T-helper 1 cell treated with Interleukin-12 subunit alpha and Interleukin-12 subunit beta and Interleukin-4 antibody, amounts not matched to agents 30 μg/mL and 1 μg/mL, for 36 hours (primary cell): ENCODE results near the gene PACSIN3.
"Not testable (repeated sequence)": the region's sequence is repeated elsewhere in the genome, so short reads cannot be mapped to it uniquely, and the experiment has no call there.

Experiments
- H3K27ac Mint-ChIP-seq: one replicate; pipeline ENCODE4 v1.8.0; 2021; ENCODE audit warnings: mild to moderate bottlenecking, mixed read lengths
- H3K27me3 Mint-ChIP-seq: one replicate; pipeline ENCODE4 v1.8.0; 2021; ENCODE audit warnings: low read depth, mixed read lengths
- H3K36me3 Mint-ChIP-seq: one replicate; pipeline ENCODE4 v1.8.0; 2021; ENCODE audit warnings: low read depth, mixed read lengths
- H3K4me1 Mint-ChIP-seq: one replicate; pipeline ENCODE4 v1.8.0; 2021; ENCODE audit warnings: low read depth, mixed read lengths
- H3K4me3 Mint-ChIP-seq: one replicate; pipeline ENCODE4 v1.8.0; 2021; ENCODE audit warnings: mild to moderate bottlenecking, moderate library complexity, mixed read lengths
- H3K9me3 Mint-ChIP-seq: one replicate; pipeline ENCODE4 v1.8.0; 2021; ENCODE audit warnings: mixed read lengths

PACSIN3 gene

DNA sequence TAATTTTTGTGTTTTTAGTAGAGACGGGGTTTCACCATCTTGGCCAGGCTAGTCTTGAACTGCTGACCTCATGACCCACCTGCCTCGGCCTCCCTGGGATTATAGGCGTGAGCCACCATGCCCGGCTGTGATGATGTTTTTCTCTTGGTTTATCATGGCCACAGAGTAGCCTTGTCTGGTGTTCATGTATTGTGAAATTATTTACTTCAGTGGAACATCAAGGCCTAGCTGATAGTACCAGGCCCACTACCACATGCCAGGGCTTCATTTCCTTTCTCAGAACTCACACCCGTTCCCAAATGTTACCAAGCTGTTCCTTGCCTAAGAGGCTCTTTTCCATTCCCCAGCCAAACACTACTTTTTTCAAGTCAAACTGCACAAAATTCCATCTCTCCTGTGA lies 22.4 kb upstream of the PACSIN3 start:
- Mint-ChIP-seq H3K36me3 (no peaks in the 10 kb centered on the region), H3K4me3 (no peak overlapping the region)

DNA sequence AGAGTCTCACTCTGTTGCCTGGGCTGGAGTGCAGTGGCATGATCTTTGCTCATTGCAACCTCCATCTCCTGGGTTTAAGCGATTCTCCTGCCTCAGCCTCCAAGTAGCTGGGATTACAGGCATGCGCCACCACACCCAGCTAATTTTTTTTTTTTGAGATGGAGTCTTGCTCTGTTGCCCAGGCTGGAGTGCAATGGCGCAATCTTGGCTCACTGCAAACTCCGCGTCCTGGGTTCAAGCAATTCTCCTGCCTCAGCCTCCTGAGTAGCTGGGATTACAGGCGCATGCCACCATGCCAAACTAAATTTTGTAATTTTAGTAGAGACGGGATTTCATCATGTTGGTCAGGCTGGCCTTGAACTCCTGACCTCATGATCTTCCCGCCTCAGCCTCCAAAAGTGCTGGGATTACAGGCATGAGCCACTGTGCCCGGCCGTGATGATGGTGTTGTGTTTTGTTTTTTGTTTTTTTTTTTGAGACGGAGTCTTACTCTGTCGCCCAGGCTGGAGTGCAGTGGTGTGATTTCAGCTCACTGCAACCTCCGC lies 21.8 kb upstream of the PACSIN3 start:
- H3K27ac Mint-ChIP-seq, H3K27me3 Mint-ChIP-seq, H3K9me3 Mint-ChIP-seq, H3K36me3 Mint-ChIP-seq, H3K4me3 Mint-ChIP-seq, H3K4me1 Mint-ChIP-seq: not testable (repeated sequence)

More for the DNA sequence above, 22.4 kb upstream of the PACSIN3 start:
- Mint-ChIP-seq H3K27me3 (peaks cover 7% of the 10 kb centered on the region), H3K27ac (no peak overlapping the region), H3K9me3 (no peaks in the 10 kb centered on the region), H3K4me1 (peaks cover 4% of the 10 kb centered on the region)

DNA sequence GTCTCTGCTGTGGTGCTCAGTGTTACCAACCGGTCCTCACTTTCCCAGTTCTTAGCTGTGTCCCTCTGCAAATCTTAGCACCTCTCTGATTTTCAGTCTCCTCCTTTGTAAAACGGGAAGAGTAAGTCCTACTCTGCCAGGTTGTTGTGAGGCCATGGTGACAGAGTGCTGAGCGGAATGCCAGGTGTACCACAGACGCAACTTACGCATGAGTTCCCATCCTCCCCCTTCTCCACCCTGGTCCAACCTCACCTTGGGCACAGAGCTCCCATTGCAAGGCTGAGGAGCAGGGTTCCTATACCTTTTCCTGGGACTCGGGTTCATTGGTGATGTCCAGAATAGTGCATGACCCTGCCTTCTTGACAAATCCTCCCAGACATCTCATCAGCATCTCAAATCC lies 21.2 kb upstream of the PACSIN3 start:
- no peak overlapping the region for H3K4me3 Mint-ChIP-seq

DNA sequence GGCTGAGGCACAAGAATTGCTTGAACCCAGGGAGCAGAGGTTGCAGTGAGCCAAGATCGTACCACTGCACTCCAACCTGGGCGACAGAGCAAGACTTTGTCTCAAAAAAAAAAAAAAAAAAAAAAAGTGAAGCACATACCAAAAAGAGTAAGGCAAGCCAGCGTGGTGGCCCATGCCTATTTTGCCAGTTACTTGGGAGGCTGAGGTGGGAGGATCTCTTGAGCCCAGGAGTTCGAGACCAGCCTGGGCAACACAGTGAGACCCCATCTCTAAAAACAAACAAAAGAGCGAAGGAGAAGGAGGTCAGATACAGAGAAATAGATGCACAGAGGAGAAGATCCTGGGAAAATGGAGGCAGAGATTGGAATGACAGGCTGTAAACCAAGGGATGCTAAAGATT lies 20.3 kb upstream of the PACSIN3 start:
- H3K4me1 Mint-ChIP-seq, H3K27me3 Mint-ChIP-seq: not testable (repeated sequence)

More for the DNA sequence above, 21.2 kb upstream of the PACSIN3 start:
- Mint-ChIP-seq H3K4me1 (peaks cover 2% of the 10 kb centered on the region), H3K9me3 (no peaks in the 10 kb centered on the region), H3K27ac (no peak overlapping the region), H3K36me3 (no peaks in the 10 kb centered on the region), H3K27me3 (peaks cover 7% of the 10 kb centered on the region)

DNA sequence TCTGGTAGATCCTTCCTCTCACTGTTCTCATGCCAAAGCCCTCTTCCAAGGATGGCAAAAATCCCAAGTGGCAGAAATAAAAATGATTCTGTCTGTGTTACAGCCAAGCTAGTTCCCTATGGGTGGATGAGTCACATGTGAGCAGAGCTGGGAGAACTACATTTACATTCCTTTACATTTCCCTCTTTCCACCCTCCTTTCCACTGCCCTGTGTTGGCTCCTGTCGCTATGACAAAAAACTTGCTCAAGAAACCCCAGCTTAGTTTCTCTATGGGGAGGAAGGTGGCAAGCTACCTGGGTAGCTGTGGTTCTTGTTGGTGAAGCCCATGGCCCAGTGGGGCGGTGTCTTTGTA lies 18.4 kb upstream of the PACSIN3 start:
- Mint-ChIP-seq H3K27me3 (peaks cover 7% of the 10 kb centered on the region), H3K4me3 (no peak overlapping the region), H3K36me3 (no peaks in the 10 kb centered on the region), H3K4me1 (no peaks in the 10 kb centered on the region), H3K9me3 (no peaks in the 10 kb centered on the region), H3K27ac (no peak overlapping the region)

More for the DNA sequence above, 20.3 kb upstream of the PACSIN3 start:
- not testable (repeated sequence) for H3K4me3 Mint-ChIP-seq, H3K27ac Mint-ChIP-seq, H3K36me3 Mint-ChIP-seq, H3K9me3 Mint-ChIP-seq

DNA sequence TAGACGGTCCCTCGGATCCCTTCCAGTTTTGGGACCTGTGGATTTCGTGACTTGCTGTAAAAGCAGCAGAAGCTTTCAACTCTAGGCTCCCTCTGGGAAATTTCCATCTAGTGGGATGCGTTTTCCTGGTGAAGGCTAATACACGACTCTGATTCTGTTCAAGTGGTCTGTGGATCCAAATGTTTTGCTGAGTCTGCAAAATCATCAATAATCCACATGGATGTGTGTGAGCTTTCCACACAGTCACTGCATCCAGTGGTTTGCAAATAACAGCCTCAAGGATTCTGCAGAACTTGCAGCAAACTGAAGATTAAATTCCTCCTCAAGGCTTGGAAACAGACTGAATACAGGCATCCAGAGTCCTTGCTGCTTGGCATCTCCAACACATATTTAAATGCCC lies 16.3 kb upstream of the PACSIN3 start:
- peaks cover 11% of the 10 kb centered on the region for H3K27me3 Mint-ChIP-seq
- no peak overlapping the region for H3K27ac Mint-ChIP-seq
- H3K9me3 Mint-ChIP-seq = no peaks in the 10 kb centered on the region
- H3K4me1 Mint-ChIP-seq = no peaks in the 10 kb centered on the region
- no peak overlapping the region for H3K4me3 Mint-ChIP-seq
- no peaks in the 10 kb centered on the region for H3K36me3 Mint-ChIP-seq

DNA sequence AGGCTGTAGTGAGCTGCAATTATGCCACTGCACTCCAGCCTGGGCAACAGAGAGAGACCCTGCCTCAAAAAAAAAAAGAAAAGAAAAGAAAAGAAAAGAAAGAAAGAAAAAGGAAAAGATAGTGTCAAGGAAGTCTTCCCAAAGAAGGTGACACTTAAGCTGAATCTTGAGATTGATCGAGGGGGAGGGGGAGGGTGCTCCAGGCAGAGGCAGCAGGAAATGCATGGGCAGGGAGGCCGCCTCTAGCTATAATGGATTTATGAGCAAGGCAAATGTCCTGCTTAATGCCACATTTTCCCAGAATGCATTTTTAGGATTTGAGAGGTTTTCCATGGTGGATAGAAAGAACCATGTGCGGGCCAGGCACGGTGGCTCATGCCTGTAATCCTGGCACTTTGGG lies 14.8 kb upstream of the PACSIN3 start:
- H3K27ac Mint-ChIP-seq = no peak overlapping the region
- no peaks in the 10 kb centered on the region for H3K36me3 Mint-ChIP-seq
- peaks cover 11% of the 10 kb centered on the region for H3K27me3 Mint-ChIP-seq
- H3K4me1 Mint-ChIP-seq = no peaks in the 10 kb centered on the region
- no peaks in the 10 kb centered on the region for H3K9me3 Mint-ChIP-seq
- no peak overlapping the region for H3K4me3 Mint-ChIP-seq

DNA sequence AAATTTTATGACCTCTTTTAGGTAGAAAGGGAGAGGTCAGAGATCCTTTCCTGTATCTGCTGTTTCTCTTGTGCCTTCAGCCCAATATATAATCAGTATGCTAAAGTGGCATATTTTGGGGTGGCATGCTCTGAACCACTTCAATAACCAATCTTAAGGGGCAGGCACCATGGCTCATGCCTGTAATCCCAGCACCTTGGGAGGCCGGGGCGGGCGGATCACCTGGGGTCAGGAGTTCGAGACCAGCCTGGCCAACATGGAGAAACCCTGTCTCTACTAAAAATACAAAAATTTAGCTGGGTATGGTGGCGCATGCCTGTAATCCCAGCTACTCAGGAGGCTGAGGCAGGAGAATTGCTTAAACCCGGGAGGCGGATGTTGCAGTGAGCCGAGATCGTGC lies 11.9 kb upstream of the PACSIN3 start:
- not testable (repeated sequence) for H3K9me3 Mint-ChIP-seq, H3K4me3 Mint-ChIP-seq, H3K36me3 Mint-ChIP-seq, H3K4me1 Mint-ChIP-seq, H3K27ac Mint-ChIP-seq
- H3K27me3 Mint-ChIP-seq = peaks cover 11% of the 10 kb centered on the region

DNA sequence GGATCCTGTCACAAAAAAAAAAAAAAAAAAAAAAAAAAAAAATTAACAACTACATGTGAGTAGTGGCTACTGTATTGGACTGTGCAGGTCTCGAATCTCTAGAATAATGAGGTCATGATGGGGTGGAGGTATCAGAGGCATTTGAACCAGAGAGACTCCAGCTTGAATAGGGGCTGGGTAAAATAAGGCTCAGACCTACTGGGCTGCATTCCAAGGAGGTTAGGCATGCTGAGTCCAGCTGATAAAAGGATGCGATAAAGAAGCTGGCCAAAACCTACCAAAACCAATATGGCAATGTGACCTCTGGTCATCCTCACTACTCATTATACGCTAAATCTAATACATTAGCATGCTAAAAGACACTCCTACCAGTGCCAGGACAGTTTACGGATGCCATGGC lies 5.9 kb upstream of the PACSIN3 start:
- Mint-ChIP-seq H3K27ac (no peak overlapping the region), H3K36me3 (no peaks in the 10 kb centered on the region), H3K9me3 (no peaks in the 10 kb centered on the region), H3K4me3 (no peak overlapping the region), H3K27me3 (peaks cover 40% of the 10 kb centered on the region), H3K4me1 (no peaks in the 10 kb centered on the region)

DNA sequence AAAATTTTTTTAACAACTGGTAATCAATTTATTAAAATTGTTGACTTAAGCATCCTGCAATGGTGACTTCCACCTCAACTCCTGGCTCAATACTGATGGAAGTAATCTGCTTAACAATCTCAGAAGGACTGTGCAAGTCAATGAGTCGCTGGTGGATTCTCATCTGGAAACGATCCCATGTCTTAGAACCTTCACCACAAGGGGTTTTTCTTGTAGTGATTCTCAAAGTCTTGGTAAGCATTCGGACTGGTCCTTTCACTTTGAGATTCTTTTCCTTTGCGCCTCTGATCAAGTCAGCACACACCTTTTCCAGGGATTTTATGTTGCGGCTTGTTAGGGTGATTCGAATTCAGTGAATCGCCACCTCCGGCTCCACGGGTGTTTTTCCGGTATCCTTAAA lies 4.9 kb upstream of the PACSIN3 start:
- H3K9me3 Mint-ChIP-seq, H3K36me3 Mint-ChIP-seq, H3K4me1 Mint-ChIP-seq, H3K27ac Mint-ChIP-seq, H3K4me3 Mint-ChIP-seq: not testable (repeated sequence)
- H3K27me3 Mint-ChIP-seq = peaks cover 45% of the 10 kb centered on the region

DNA sequence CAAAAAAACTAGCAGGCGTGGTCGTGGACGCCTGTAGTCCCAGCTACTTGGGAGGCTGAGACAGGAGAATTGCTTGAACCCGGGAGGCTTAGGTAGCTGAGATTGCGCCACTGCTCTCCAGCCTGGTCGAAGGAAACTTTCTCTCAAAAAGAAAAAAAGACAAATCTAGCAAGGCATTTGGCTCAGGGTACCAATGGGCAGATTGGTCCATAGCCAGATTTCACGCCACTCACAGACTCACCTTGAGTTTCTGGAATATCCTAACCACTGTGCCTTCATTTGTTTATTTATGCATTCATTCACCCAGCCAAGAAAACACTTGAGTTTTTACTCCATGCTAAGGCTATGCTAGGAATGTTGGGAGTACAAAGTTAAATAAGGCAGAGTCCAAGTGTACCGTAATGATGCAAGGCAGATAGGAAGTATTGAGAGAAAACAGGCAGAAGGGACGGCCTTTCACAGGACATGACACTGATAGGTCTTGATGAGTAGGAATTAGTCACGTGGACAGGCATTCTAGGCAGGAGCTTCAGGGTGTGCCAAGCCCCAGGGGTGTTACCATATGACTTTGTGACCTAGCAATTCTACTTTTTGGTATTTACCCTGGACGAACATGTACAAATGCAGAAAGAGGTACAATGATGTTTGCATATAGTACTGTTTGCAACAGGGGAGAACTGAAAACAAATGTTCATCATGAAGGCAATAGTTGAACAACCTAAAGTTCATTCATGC lies 3.0 kb upstream of the PACSIN3 start:
- Mint-ChIP-seq H3K27me3 (peaks cover 42% of the 10 kb centered on the region), H3K9me3 (no peaks in the 10 kb centered on the region), H3K4me1 (peaks cover 5% of the 10 kb centered on the region), H3K27ac (no peak overlapping the region), H3K36me3 (no peaks in the 10 kb centered on the region), H3K4me3 (no peak overlapping the region)

DNA sequence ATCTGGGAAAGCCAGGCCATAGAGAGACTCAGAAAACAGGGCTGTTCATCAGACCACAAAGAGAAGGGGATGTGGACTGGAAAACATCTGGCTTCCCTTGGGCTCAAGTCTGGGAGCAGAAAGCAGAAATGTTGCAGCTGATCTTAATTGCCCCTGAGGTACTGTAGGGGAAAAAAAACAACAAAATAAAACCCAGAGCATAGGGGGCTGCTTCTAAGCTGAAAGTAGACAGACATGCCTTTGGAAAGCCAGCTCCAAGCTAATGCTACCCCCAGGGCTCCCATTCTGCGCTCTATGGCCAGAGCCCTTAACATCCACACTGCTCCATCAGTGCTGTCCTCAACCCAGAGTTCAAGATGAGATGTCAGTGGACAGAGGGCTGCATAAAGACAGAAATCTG lies 2.0 kb upstream of the PACSIN3 start:
- H3K9me3 Mint-ChIP-seq = no peaks in the 10 kb centered on the region
- no peaks in the 10 kb centered on the region for H3K36me3 Mint-ChIP-seq
- peaks cover 5% of the 10 kb centered on the region for H3K4me1 Mint-ChIP-seq
- peaks cover 44% of the 10 kb centered on the region for H3K27me3 Mint-ChIP-seq
- H3K4me3 Mint-ChIP-seq = no peak overlapping the region
- H3K27ac Mint-ChIP-seq = no peak overlapping the region

DNA sequence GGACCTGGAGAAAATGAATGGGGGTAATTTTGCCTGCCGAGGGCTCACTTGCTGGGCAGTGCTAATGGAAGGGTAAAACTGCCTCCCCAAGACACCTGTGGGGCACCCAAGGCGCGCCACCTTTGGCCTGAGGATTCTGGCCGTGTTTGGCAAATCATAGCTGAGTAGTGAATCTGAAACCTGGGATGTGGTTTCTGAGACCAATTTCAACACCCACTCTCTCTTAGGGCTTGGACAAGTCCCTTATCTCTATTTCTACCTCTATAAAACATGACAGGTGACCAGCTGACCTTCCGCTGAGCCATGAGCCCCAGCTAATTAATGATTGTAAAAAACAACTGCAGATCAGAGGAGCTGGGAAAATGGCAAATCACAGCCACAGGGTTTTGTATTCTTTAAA lies 1.5 kb upstream of the PACSIN3 start:
- Mint-ChIP-seq H3K4me1 (peaks cover 5% of the 10 kb centered on the region), H3K27ac (no peak overlapping the region), H3K9me3 (no peaks in the 10 kb centered on the region), H3K4me3 (no peak overlapping the region), H3K27me3 (peaks cover 41% of the 10 kb centered on the region), H3K36me3 (no peaks in the 10 kb centered on the region)

DNA sequence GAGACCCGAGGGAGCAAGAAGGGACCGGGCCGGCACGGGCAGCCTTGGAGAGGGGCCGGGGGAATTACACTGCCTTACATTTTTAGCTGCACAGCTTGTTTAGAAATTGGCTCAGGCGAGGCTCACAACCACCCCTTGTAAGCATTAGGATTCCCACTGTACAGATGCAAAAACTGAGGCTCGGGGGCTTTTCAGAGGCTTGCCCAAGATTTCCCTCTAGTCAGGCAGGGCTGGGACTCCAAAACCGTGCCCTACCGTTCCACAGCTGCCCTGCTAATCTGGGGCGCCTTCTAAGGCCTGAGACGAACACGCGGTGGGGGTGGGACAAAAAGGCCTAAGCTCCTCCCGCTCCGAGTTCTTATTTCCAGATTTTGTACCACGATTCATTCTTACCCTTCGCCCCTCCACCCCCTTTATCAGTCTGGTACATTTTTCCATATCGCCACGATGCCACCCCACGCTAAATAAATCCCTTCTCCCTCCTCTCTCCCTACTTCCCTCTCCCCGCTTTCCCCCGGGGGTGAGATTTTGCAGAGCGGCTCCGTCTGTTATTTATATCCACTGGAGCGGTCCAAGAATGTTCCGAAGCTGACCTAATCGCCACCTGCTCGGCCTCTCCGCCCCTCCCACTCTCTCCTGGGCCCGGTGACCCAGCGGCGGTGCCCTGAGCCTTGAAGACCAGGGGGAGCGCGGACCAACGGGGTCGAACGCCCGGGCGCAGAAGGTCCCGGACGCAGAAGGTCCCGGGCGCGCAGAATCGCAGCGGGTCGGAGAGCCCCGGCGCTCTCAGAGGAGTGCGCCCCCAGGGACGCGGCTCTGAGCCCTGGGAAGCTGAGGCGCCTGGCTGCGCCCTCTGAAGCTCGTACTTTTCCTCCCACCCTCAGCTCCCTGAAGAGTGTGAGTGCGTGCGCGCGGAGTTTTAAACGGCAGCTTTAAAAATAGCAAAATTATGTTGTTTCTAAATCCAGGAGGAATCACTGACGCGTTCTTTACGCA lies 764 bp upstream of the PACSIN3 start:
- H3K27me3 Mint-ChIP-seq = peaks cover 41% of the 10 kb centered on the region
- H3K36me3 Mint-ChIP-seq = no peaks in the 10 kb centered on the region
- peaks cover 5% of the 10 kb centered on the region for H3K4me1 Mint-ChIP-seq
- no peaks in the 10 kb centered on the region for H3K9me3 Mint-ChIP-seq
- no peak overlapping the region for H3K27ac Mint-ChIP-seq
- H3K4me3 Mint-ChIP-seq = peak overlapping the region; percentile 70
